NOMO-1 (cell line): ENCODE results near the gene CHCHD2.
A peak's percentile ranks its signal among the peaks of the same experiment; 100 is the strongest.
"Not testable (repeated sequence)": the region's sequence is repeated elsewhere in the genome, so short reads cannot be mapped to it uniquely, and the experiment has no call there.

Experiments
- DNase-seq, 2 experiments: peaks; one replicate each; lab custom pipeline; 2025; ENCODE audit not compliant: unreplicated experiment in 2 of 2; lab: John Stamatoyannopoulos, UW

Gene CHCHD2

DNA sequence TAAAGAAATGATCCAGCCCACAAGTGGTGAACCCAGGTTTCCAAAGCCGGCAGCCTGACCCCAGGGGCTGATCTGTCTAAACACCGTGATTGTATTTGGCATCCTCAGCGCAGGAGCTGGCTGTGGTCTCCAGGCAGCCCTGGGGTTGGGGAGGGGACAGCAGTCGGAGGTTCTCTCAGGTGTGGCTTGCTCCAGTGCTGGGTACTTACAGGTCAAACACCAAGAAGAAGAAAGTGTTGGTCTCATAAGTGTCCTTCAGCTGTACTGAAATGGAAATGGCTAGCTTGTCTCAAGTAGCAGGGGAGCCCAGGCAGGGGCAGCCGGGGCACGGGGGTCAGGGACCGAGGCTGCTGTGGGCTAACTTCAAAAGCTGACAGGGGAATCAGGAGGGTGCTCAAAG lies 19.5 kb downstream of the CHCHD2 start:
- DNase-seq, result no peak

DNA sequence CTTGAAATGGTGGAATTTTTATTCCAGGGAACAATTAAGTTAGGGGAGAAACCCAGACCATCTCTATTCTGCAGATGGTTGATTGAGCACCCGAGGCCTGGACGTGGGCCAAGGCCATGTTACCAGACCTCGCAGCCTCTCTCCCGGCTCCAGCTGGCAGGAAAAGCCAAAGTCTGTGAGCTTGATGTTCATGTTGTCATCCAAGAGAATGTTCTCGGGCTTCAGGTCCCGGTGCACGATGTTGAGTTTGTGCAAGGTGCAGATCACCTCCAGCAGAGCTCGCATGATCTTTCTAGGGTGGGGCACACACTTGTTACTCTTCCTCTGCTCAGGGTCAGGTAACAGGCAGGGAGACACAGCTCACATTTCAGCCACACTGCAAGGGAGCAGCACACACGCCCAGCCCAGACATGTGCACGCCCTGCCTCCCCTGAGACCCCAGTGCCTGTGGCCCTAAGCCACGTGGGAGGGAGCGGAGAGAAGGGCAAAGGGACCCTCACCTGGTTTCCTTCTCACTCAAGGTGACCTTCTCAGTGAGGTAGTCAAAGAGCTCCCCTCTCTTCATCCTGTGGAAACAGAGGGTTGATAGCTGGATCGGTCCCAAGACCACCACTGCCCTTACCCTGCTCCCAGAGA lies 23.0 kb downstream of the CHCHD2 start:
- DNase-seq, result no peak

DNA sequence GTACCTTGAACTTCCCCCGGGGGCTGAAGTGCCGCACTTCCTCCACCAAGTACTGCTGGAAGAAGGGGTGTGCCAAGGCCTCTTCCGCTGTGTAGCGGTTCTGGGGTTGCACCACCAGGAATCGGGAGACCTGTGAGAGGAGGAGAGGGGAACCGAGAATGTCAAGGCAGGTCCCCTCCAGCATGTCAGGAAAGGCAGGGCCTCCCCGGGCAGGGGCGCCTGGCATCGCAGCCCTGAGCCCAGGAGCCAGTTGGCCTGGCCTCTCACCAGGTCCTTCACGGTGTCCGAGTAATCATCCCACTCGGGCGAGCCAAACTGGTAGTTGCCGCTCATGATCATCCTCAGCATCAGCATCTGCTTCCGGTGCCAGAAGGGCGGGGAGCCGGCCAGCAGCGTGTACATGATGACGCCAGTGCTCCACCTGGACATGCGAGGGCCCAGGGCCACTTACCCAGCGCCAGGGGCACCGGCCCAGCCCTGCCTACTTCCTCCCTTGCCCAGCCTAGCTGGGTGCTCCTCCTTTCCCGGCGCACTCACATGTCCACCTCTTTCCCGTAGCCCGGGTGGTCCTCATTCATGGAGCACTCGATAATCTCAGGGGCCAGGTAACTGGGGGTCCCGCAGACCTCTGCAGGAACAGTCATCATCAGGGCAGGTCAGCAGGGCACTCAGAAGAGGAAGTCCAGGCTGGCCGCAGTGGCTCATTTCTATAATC lies 24.5 kb downstream of the CHCHD2 start:
- DNase-seq, result no peak

DNA sequence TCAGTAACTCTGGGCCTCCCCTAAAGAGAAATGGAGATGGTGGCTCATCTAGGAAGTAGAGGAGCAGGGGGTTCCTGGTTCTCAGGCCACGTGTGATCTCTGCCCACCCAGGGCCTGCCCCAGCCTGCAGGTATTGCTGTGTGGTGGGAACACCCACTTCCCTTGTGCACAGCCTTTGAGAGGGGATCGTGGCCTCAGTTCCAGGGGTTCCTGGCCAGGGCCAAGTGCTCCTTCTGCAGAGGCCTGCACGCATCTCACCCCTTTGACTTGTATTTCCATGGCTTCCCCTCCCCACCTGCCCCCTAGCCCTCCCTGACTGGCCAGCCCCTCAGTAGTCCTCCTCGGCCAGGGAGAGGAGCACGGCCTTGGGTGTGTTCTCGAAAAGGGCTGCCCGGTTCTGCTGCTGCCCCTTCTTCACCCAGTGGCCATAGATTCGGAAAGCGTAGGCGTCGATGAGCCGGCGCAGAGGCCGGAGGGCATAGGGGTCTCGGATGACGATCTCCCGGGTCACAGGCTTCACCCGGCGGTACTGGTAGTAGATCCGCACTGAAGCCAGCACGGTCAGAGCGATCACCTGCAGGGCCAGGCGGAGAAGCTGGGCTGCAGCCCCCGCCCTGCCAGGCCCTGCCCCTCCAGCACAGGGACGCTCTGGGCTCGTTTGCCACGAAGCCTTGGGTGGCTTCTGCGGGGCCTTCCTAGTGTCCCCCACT lies 25.4 kb downstream of the CHCHD2 start:
- DNase-seq, result not testable (repeated sequence)

DNA sequence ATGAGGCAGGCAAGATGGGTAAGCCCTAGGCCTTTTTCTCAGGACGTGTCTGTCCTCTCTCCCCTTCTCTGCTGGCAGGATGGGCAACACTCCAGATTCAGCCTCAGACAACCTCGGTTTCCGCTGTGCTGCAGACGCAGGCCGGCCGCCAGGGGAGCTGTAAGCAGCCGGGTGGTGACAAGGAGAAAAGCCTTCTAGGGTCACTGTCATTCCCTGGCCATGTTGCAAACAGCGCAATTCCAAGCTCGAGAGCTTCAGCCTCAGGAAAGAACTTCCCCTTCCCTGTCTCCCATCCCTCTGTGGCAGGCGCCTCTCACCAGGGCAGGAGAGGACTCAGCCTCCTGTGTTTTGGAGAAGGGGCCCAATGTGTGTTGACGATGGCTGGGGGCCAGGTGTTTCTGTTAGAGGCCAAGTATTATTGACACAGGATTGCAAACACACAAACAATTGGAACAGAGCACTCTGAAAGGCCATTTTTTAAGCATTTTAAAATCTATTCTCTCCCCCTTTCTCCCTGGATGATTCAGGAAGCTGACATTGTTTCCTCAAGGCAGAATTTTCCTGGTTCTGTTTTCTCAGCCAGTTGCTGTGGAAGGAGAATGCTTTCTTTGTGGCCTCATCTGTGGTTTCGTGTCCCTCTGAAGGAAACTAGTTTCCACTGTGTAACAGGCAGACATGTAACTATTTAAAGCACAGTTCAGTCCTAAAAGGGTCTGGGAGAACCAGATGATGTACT lies 26.7 kb downstream of the CHCHD2 start:
- DNase-seq, result no peak

DNA sequence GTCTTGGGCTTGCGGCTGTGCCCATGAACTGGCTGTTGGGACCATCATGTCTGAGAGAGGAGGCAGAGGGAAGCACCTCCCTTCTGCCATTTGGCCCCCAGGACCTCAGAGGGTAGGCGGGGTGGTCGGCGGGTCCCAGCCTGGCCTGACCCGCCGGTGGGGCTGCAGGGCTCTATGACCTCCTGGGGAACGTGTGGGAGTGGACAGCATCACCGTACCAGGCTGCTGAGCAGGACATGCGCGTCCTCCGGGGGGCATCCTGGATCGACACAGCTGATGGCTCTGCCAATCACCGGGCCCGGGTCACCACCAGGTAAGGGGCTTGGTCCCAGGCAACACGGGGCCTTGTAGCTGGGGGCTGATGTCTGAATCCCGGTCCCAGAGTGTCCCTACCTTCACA lies 28.1 kb downstream of the CHCHD2 start:
- DNase-seq, result no peak

DNA sequence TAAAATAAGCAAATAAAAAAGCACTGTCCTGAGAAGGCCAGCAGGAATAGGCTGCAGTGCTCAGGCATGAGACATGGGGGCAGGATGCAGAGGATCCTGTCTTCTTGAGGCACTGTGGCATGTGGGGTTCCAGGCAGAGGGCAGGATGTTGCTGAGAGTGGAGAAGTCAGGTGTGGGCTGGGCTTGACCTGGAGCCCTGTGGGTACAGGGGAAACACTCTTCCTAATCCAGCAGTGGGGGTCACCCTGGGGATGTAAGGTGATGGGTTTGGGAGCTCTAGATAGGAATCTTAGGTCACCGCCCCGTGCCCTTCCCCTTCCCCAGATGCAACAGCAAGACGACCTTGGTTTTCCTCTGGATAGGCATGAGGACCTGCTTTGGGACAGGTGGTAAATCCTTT lies 28.6 kb downstream of the CHCHD2 start:
- DNase-seq, result no peak

DNA sequence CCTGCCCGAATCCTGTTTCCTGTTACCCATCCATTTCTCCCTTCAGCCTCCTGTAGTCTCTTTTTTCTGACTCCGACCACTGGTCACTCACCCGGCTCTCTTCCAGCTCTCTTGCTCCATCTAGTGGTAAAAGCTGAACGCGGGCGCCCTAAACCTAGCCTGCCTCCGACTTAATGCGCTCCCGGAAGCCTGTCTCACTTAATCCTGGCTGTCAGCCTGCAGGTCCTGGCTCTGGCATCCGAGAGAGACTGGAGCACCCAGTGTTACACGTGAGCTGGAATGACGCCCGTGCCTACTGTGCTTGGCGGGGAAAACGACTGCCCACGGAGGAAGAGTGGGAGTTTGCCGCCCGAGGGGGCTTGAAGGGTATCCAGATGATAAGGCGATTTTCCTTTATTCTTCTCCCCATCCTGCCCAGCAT lies 31.9 kb downstream of the CHCHD2 start:
- peak; percentile 7 to 50 for DNase-seq

DNA sequence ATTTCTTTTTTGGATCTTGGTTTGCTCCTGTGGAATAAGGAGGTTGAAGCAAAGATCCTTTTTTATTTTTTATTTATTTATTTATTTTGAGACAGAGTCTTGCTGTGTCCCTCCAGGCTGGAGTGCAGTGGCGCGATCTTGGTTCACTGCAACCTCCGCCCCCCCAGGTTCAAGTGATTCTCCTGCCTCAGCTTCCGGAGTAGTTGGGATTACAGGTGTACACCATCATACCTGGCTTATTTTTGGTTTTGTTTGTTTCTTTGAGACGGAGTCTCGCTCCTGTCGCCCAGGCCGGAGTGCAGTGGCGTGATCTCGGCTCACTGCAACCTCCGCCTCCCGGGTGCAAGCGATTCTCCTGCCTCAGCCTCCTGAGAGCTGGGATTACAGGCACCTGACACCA lies 39.9 kb downstream of the CHCHD2 start:
- DNase-seq, result not testable (repeated sequence)

DNA sequence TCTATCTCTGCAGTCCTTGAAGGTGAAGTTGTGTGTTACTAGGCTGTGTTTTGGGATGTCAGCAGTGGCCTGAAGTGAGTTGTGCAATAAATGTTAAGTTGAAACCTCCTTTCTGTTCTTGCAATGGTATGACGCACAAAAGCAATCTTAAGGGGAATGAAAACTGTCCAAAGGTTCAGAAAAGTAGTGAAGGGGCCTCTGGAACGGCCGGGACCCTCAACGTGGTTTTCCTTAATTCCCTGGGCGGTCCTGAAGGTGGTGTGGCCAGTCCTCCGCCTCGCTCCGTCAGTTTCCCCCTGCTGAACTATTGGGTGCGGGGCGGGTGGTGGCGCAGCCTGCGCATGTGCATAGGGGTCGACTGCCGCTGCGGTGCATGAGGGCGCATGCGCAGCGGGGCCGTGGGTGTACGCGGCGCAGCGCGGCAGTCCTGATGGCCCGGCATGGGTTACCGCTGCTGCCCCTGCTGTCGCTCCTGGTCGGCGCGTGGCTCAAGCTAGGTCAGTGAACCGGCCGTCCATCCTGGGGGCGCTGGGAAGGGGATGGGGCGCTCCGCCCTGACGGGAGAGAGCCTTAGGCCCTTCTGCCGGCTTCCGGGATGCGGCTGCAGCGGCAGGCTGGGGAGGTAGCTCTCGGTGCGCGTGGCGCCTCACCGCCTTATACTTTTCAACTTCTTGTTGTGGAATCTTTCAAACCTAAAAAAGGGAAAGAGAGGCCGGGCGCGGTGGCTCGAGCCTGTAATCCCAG lies 42.2 kb downstream of the CHCHD2 start, which contains the start of gene SUMF2:
TSS of gene SUMF2 (plus strand) at position 405 of the 744 bp plus-strand sequence. CDS start at position 431, 26 bp downstream.
- DNase-seq, result peak; percentile 82 to 85

DNA sequence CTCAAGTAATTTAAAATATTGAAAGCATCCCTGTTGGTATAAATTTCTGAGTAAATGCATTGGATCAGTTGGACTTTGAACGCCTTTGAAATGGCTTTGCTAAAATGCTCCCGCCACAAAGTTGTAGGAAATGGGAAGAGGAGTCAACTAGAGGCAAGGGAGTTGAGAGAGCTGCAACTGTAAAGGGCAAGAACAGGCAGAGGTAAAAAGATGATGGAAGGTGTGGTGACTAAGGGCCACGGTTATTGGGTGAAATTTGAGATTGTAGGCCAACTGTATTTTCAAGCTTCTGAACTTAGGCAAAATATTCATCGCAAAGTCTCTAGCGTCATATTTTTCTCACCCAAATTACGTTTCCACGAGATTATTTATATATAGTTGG lies 42.8 kb downstream of the CHCHD2 start:
- no peak for DNase-seq

DNA sequence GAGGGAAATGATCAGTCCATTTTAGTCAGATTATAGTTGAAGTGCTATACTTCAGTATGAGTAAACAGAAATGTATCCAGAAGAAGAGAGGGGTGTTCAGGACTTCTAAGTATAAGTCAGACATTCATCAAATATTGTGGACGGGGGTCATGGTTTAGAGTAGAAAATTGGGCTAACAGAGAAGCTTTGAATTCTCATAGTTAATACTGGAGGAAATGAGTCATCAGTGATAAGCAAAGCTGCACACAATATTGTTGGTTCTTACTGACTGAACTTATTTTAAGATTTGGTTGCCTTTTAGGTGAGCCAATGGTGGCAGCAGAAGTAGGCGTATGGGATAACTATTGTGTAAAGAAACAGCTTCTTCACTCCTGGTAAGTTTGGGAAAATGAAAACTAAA lies 43.9 kb downstream of the CHCHD2 start:
- peak in 1 of 2 experiments; percentile 23 for DNase-seq

DNA sequence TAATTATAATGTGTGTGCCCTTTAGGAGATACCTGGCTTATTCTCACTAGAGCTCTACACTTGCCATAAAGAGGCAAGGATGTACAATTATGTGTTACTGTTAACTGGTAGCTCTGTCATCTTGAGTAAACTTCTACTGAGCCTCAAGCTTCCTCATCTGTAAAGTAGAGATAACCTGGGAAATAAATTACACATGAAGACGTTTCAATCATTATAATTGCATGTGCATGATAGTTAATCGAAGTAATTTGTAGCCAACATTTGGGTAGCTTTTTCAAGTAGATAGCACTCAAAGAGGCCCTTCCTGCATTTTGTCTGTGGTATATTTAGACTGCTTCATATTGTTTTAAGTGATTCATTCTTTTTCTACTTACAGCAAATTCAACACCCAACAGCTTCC lies 52.3 kb downstream of the CHCHD2 start:
- DNase-seq, result no peak

DNA sequence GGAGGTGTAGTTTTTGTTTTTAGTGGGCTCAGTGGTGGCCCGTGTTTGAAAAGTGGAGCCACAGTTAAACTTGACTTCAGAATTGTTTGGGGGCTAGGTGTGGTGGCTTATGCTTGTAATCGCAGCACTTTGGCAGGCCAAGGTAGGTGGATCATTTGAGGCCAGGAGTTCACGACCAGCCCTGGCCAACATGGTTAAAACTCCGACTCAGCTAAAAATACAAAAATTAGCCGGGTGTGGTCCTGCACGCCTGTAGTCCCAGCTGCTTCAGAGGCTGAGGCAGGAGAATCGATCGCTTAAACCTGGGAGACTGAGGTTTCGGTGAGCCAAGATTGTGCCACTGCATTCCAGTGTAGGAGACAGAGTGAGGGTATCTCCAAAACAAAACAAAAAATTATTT lies 52.9 kb downstream of the CHCHD2 start:
- no peak for DNase-seq
